Measurements from ENCODE around the gene DDX24.

DDX24 gene

DNA sequence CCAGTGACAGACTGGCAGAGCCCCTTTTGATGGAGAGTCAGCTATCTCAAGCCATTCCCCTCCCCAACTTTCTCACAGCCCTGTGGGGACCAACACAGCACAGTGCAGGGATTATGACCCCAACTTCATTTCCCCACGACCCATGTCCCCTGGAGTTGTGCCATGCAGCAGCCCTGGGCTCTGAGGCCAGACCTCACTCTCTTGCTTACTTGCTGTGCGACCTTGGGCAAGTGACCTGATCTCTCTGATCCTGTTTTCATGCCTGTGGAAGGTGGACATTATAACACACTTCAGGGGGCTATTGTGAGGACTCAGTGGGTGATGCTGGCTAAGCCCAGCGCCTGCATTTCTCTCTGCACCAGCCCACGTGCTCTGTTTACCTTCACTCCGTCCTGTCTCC, 40.8 kb downstream of the DDX24 start:
- H3K27ac ChIP-seq (ENCODE audit: low read depth, low read length), result no peak overlapping the region
- no peak overlapping the region for H3K4me3 ChIP-seq (ENCODE audit: low read length)
- H3K27me3 ChIP-seq (ENCODE audit: insufficient read depth, low read length), result no peaks in the 10 kb centered on the region
- H3K9ac ChIP-seq (ENCODE audit: low read depth, low read length), result no peak overlapping the region
- H3K9me3 ChIP-seq (ENCODE audit: insufficient read depth, low read depth, low read length), result no peaks in the 10 kb centered on the region
- 76% methylated on average over 5 of the region's 5 CpGs for WGBS
- H3K4me1 ChIP-seq (ENCODE audit: insufficient read depth, low read length), result no peaks in the 10 kb centered on the region
- H3K36me3 ChIP-seq (ENCODE audit: insufficient read depth, low read length), result peaks cover 19% of the 10 kb centered on the region

GRCh38 chr14:94038921-94039629, 41.9 kb downstream of the DDX24 start:
- H3K36me3 ChIP-seq (ENCODE audit: insufficient read depth, low read length), result peaks cover 8% of the 10 kb centered on the region; the same call in 1 of the 2 replicates
- 93% methylated on average over 11 of the region's 11 CpGs for WGBS
- no peaks in the 10 kb centered on the region for H3K4me1 ChIP-seq (ENCODE audit: insufficient read depth, low read length)
- H3K9ac ChIP-seq (ENCODE audit: low read depth, low read length), result no peak overlapping the region
- H3K4me3 ChIP-seq (ENCODE audit: low read length), result no peak overlapping the region
- no peaks in the 10 kb centered on the region for H3K27me3 ChIP-seq (ENCODE audit: insufficient read depth, low read length)
- H3K27ac ChIP-seq (ENCODE audit: low read depth, low read length), result no peak overlapping the region
- peaks cover 3% of the 10 kb centered on the region; the same call in 1 of the 2 replicates for H3K9me3 ChIP-seq (ENCODE audit: insufficient read depth, low read depth, low read length)

DNA sequence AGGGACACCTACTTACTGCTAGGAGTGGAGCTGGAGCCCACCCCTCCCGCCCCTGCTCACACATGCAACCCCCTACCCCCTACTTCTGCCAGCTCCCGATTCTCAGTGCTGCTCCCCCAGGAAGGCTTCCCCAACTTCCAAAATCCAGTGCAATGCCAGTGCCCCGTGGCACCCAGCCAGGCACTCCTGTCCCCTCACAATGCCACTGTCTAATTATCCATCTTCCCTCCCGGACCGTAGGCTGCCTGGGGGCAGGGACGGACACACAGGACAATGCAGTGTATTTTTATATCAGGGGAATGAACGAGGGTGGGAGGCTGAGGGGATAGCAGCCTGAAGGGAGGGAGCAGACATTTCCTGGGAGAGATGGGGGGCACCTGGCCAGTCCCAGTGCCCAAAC, 42.5 kb downstream of the DDX24 start:
- Histone ChIP-seq H3K4me1 (ENCODE audit: insufficient read depth, low read length) (no peaks in the 10 kb centered on the region), H3K9ac (ENCODE audit: low read depth, low read length) (no peak overlapping the region), H3K27ac (ENCODE audit: low read depth, low read length) (no peak overlapping the region), H3K36me3 (ENCODE audit: insufficient read depth, low read length) (peaks cover 5% of the 10 kb centered on the region; the same call in 1 of the 2 replicates), H3K9me3 (ENCODE audit: insufficient read depth, low read depth, low read length) (peaks cover 3% of the 10 kb centered on the region; the same call in 1 of the 2 replicates), H3K27me3 (ENCODE audit: insufficient read depth, low read length) (no peaks in the 10 kb centered on the region), H3K4me3 (ENCODE audit: low read length) (no peak overlapping the region)
- 94% methylated on average over 6 of the region's 7 CpGs for WGBS

- H3K36me3 ChIP-seq (ENCODE audit: insufficient read depth, low read length), result 0 out of 2 replicates have a peak, but pooled peaks cover 5% of the 10 kb centered on the region
- H3K27me3 ChIP-seq (ENCODE audit: insufficient read depth, low read length), result no peaks in the 10 kb centered on the region
- H3K4me1 ChIP-seq (ENCODE audit: insufficient read depth, low read length), result no peaks in the 10 kb centered on the region
- H3K9me3 ChIP-seq (ENCODE audit: insufficient read depth, low read depth, low read length), result peaks cover 3% of the 10 kb centered on the region; the same call in 1 of the 2 replicates
- 94% methylated on average over 9 of the region's 9 CpGs for WGBS
- H3K4me3 ChIP-seq (ENCODE audit: low read length), result no peak overlapping the region
- H3K9ac ChIP-seq (ENCODE audit: low read depth, low read length), result no peak overlapping the region
- H3K27ac ChIP-seq (ENCODE audit: low read depth, low read length), result no peak overlapping the region
These were observed 43.0 kb downstream of the DDX24 start for GRCh38 chr14:94037954-94038353.

- Histone ChIP-seq H3K4me3 (ENCODE audit: low read length) (no peak overlapping the region), H3K27ac (ENCODE audit: low read depth, low read length) (no peak overlapping the region), H3K4me1 (ENCODE audit: insufficient read depth, low read length) (no peaks in the 10 kb centered on the region), H3K27me3 (ENCODE audit: insufficient read depth, low read length) (no peaks in the 10 kb centered on the region), H3K9me3 (ENCODE audit: insufficient read depth, low read depth, low read length) (peaks cover 3% of the 10 kb centered on the region; the same call in 1 of the 2 replicates), H3K9ac (ENCODE audit: low read depth, low read length) (no peak overlapping the region), H3K36me3 (ENCODE audit: insufficient read depth, low read length) (0 out of 2 replicates have a peak, but pooled peaks cover 5% of the 10 kb centered on the region)
- whole genome bisulfite sequencing, result 46% methylated on average over 12 of the region's 12 CpGs
These were observed 44.5 kb downstream of the DDX24 start for GRCh38 chr14:94036313-94037167.

GRCh38 chr14:94034886-94035285, 46.1 kb downstream of the DDX24 start:
- Histone ChIP-seq H3K4me1 (ENCODE audit: insufficient read depth, low read length) (no peaks in the 10 kb centered on the region), H3K9me3 (ENCODE audit: insufficient read depth, low read depth, low read length) (peaks cover 3% of the 10 kb centered on the region; the same call in 1 of the 2 replicates), H3K27me3 (ENCODE audit: insufficient read depth, low read length) (no peaks in the 10 kb centered on the region), H3K27ac (ENCODE audit: low read depth, low read length) (no peak overlapping the region), H3K4me3 (ENCODE audit: low read length) (no peak overlapping the region), H3K9ac (ENCODE audit: low read depth, low read length) (no peak overlapping the region), H3K36me3 (ENCODE audit: insufficient read depth, low read length) (0 out of 2 replicates have a peak, but pooled peaks cover 5% of the 10 kb centered on the region)
- 100% methylated on average over 3 of the region's 3 CpGs for WGBS

DNA sequence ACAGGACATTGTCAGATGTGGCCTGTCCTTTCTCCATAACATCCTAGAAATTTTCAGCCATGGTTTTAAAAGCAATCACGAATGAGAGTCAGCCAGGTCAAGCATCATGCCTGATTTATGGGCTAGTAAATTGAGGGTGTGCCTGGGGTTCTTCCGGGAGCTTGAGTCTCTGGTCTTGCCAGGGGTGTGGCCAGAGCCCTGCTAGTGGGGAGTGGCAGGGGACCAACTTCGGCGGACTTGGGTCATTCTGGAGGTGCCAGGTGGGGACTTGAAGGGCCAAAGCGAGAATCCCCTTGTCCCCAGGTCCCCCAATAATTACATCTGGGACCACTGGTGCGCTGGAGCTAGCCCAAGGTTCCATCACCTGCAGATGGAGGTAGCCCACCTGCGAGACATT, 49.1 kb downstream of the DDX24 start:
- Histone ChIP-seq H3K9ac (ENCODE audit: low read depth, low read length) (no peak overlapping the region), H3K9me3 (ENCODE audit: insufficient read depth, low read depth, low read length) (peaks cover 3% of the 10 kb centered on the region; the same call in 1 of the 2 replicates), H3K27ac (ENCODE audit: low read depth, low read length) (no peak overlapping the region), H3K4me3 (ENCODE audit: low read length) (no peak overlapping the region), H3K36me3 (ENCODE audit: insufficient read depth, low read length) (no peaks in the 10 kb centered on the region), H3K27me3 (ENCODE audit: insufficient read depth, low read length) (no peaks in the 10 kb centered on the region), H3K4me1 (ENCODE audit: insufficient read depth, low read length) (no peaks in the 10 kb centered on the region)
- WGBS, result 92% methylated on average over 7 of the region's 7 CpGs

DNA sequence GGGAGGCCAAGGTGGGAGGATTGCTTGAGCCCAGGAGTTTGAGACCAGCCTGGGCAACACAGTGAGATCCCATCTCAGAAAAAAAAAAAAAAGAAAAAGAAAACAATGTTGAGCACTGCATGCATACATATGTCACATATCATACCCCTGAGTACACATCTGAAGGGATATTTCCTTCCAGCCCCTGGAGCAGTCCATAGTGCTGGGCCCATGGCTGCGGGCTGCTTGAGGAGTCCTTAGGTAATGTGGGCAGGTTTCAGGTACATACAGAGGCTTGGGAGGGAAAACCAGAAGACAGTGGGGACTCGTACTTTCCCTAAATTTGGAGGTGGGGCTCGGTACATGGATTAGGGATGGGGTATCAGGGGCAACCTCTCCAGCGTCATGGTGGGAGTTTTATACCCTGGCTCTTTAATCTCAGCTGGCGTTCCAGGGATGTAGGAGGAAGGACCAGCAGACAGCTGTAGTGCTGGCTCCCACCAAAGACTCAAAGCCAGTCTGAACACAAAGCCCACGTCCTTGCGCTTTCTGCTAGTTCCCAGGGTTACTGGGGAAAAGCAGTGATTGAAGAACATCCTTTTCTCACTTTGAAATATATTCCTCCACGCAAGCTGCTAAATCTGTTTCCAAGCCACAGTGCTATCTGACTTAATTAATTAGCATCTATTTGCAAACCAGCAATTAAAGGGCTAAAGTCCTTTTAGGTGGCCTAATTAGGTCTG, 49.7 kb downstream of the DDX24 start:
- no peaks in the 10 kb centered on the region for H3K4me1 ChIP-seq (ENCODE audit: insufficient read depth, low read length)
- 93% methylated on average over 8 of the region's 8 CpGs for WGBS

GRCh38 chr14:94030571-94030970, 50.4 kb downstream of the DDX24 start:
- H3K4me3 ChIP-seq (ENCODE audit: low read length), result no peak overlapping the region
- no peak overlapping the region for H3K27ac ChIP-seq (ENCODE audit: low read depth, low read length)
- WGBS, result 95% methylated on average over 14 of the region's 14 CpGs
- H3K36me3 ChIP-seq (ENCODE audit: insufficient read depth, low read length), result no peaks in the 10 kb centered on the region
- H3K4me1 ChIP-seq (ENCODE audit: insufficient read depth, low read length), result no peaks in the 10 kb centered on the region
- H3K9ac ChIP-seq (ENCODE audit: low read depth, low read length), result no peak overlapping the region
- no peaks in the 10 kb centered on the region for H3K27me3 ChIP-seq (ENCODE audit: insufficient read depth, low read length)
- H3K9me3 ChIP-seq (ENCODE audit: insufficient read depth, low read depth, low read length), result peaks cover 3% of the 10 kb centered on the region; the same call in 1 of the 2 replicates

More for the DNA sequence above, 49.7 kb downstream of the DDX24 start:
- H3K36me3 ChIP-seq (ENCODE audit: insufficient read depth, low read length), result no peaks in the 10 kb centered on the region
- no peak overlapping the region for H3K4me3 ChIP-seq (ENCODE audit: low read length)
- no peak overlapping the region for H3K9ac ChIP-seq (ENCODE audit: low read depth, low read length)
- peaks cover 3% of the 10 kb centered on the region; the same call in 1 of the 2 replicates for H3K9me3 ChIP-seq (ENCODE audit: insufficient read depth, low read depth, low read length)
- no peaks in the 10 kb centered on the region for H3K27me3 ChIP-seq (ENCODE audit: insufficient read depth, low read length)
- H3K27ac ChIP-seq (ENCODE audit: low read depth, low read length), result no peak overlapping the region

DNA sequence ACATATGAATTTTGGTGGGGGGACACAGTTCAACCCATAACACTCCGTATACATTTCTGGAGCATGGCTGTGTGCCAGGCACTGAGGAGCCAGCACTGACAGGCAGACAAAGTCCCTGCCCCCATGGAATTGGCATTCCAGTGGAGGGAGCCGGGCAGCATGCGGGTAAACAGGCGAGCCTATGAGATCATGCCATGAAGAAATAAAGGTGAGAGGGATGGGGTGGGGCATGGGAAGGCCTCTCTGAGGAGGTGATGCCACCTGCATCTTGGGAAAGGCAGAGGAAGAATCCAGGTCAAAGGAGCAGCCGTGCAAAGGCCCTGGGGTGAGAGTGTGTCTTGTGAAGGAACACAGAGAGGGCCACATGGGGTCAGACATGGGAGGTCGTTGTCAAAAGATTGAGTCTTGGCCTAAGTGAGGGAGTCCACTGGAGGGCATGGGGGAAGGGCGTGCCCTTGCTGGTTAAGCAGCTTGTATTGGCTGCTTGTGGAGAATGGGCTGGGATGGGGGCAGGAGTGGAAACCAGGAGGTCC, 51.3 kb downstream of the DDX24 start:
- Histone ChIP-seq H3K36me3 (ENCODE audit: insufficient read depth, low read length) (no peaks in the 10 kb centered on the region), H3K9ac (ENCODE audit: low read depth, low read length) (no peak overlapping the region), H3K4me1 (ENCODE audit: insufficient read depth, low read length) (no peaks in the 10 kb centered on the region), H3K27me3 (ENCODE audit: insufficient read depth, low read length) (no peaks in the 10 kb centered on the region), H3K27ac (ENCODE audit: low read depth, low read length) (no peak overlapping the region), H3K4me3 (ENCODE audit: low read length) (no peak overlapping the region), H3K9me3 (ENCODE audit: insufficient read depth, low read depth, low read length) (0 out of 2 replicates have a peak, but pooled peaks cover under 1% of the 10 kb centered on the region)
- WGBS, result 89% methylated on average over 7 of the region's 7 CpGs

Data from HUES64 (cell line).